NCI-H446 (cell line): ENCODE results near the gene XPNPEP1.
A peak's percentile ranks its signal among the peaks of the same experiment; 100 is the strongest.

Source experiments
- DNase-seq, 2 experiments: peaks; one replicate each; lab custom pipeline; 2025; lab: John Stamatoyannopoulos, UW

Gene XPNPEP1

GRCh38 chr10:109862738-109863137 lies 60.6 kb downstream of the XPNPEP1 start:
- no peak for DNase-seq

GRCh38 chr10:109862041-109862440 lies 61.3 kb downstream of the XPNPEP1 start:
- peak in 1 of 2 experiments; percentile 23 for DNase-seq

- no peak for DNase-seq
These were observed 62.2 kb downstream of the XPNPEP1 start for GRCh38 chr10:109861081-109861480.

- no peak for DNase-seq
These were observed 64.1 kb downstream of the XPNPEP1 start for GRCh38 chr10:109859221-109859620.

- DNase-seq: no peak
These were observed 67.6 kb downstream of the XPNPEP1 start for GRCh38 chr10:109855746-109856145.

GRCh38 chr10:109853921-109854320 lies 69.4 kb downstream of the XPNPEP1 start:
- DNase-seq: no peak

GRCh38 chr10:109852475-109853037 lies 70.8 kb downstream of the XPNPEP1 start:
- DNase-seq: peak; percentile 25 to 75

- no peak for DNase-seq
These were observed 71.5 kb downstream of the XPNPEP1 start for GRCh38 chr10:109851616-109852474.

- no peak for DNase-seq
These were observed 76.5 kb downstream of the XPNPEP1 start for GRCh38 chr10:109846832-109847231.

- no peak for DNase-seq
These were observed 78.0 kb downstream of the XPNPEP1 start for GRCh38 chr10:109845308-109845707.

GRCh38 chr10:109838592-109839244 lies 84.6 kb downstream of the XPNPEP1 start:
- no peak for DNase-seq

GRCh38 chr10:109837384-109837783 lies 85.9 kb downstream of the XPNPEP1 start:
- no peak for DNase-seq

- DNase-seq: no peak
These were observed 88.1 kb downstream of the XPNPEP1 start for GRCh38 chr10:109835257-109835656.

GRCh38 chr10:109831846-109832245 lies 91.5 kb downstream of the XPNPEP1 start:
- DNase-seq: no peak

- DNase-seq: no peak
These were observed 99.1 kb downstream of the XPNPEP1 start for GRCh38 chr10:109824206-109824605.

- no peak for DNase-seq
These were observed 100.1 kb downstream of the XPNPEP1 start for GRCh38 chr10:109823196-109823595.

GRCh38 chr10:109821672-109822071 lies 101.6 kb downstream of the XPNPEP1 start:
- DNase-seq: no peak

GRCh38 chr10:109820620-109821405 lies 102.5 kb downstream of the XPNPEP1 start:
- no peak for DNase-seq

GRCh38 chr10:109819807-109820206 lies 103.5 kb downstream of the XPNPEP1 start:
- DNase-seq: no peak
